Lower lobe of right lung (tissue), 2 donors: Measurements from ENCODE around the gene MRPL11. TPM values are rescaled to one million over a fixed set of nuclear protein-coding genes. Genes with fewer than 3 reads are reported as not detected.

ENCODE experiments used
- ATAC-seq, 2 donors: fragments of 200-7000 bp; cut with Tn5 transposase; one replicate each; pipeline ENCODE4 v1.9.1; 2020 to 2022; ENCODE audit warnings: mild to moderate bottlenecking in 2 of 2, moderate library complexity in 2 of 2
- DNase-seq: peaks from one replicate; pipeline ENCODE4 v3.0.0-alpha.2; 2020
- H3K27ac ChIP-seq: fragments of 200-600 bp; one replicate; pipeline ENCODE4 v1.8.0; 2022
- H3K27me3 ChIP-seq: fragments of 200-600 bp; one replicate; pipeline ENCODE4 v1.8.0; 2022; ENCODE audit warnings: low read depth
- H3K36me3 ChIP-seq: fragments of 200-600 bp; one replicate; pipeline ENCODE4 v1.8.0; 2022; ENCODE audit warnings: mild to moderate bottlenecking
- H3K4me1 ChIP-seq: fragments of 200-600 bp; one replicate; pipeline ENCODE4 v1.8.0; 2022
- H3K4me3 ChIP-seq: fragments of 200-600 bp; one replicate; pipeline ENCODE4 v1.8.0; 2022; ENCODE audit warnings: mild to moderate bottlenecking
- H3K9me3 ChIP-seq: fragments of 200-600 bp; one replicate; pipeline ENCODE4 v1.8.0; 2022
- intact Hi-C: fragments of 100-400 bp; cut with DNase I; formaldehyde crosslinking; loops from one replicate; pipeline ENCODE4 v1.11.0; 2022
- total RNA-seq: library from RNA; stranded (reverse); fragmentation: NEBNext Ultra II Directional; extraction: Animal tissue kit (Norgen Biotek cat#: 25700); gene quantifications from one replicate; pipeline ENCODE4 v1.2.1, GENCODE V29; 2021
- TF ChIP-seq, protein P1 (sequence below): fragments of 200-600 bp; IDR thresholded peaks from one replicate; pipeline ENCODE4 v1.8.0; 2022; ENCODE audit warnings: antibody characterized with exemption, mild to moderate bottlenecking
- donor health status: DM: no; HTN: yes; CAD: no; lungs with severe emphysema.

MRPL11 gene
- total RNA-seq, 1 donor from 2014 or later = 32.7 TPM

DNA sequence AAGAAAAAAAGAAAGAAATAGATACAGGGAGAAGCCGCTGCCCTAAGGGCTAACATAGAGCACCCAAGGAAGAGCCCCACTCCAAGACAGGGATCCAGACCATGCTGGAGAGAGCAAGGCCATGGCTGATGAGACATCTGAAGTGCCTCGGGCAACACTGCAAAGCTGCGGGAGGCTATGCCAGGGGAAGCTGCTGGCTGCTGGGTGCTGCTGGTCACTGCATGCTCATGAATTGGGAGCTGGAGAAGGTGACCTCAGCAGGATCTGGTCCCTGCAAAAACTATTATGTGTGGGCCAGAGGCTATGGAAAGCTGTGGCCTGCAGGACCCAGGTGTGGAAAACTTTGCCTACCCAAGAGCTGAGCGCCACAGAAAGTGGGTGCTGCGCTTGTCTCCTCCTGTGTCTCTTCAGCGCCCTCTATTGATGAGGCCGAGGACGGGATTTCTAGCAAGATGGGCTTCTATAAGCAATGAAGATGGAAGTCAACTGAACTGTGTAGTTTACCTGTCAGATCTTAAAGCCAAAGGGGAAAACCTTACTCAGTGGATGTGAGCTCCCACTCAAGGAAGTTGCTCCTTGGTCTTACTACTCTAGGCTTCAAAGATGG is 49.8 kb downstream of the MRPL11 start:
- ATAC-seq = peak; percentile 76 to 84
- intact Hi-C loops = no loop called here

GRCh38 chr11:66386171-66387069 is 52.2 kb downstream of the MRPL11 start:
- Histone ChIP-seq H3K9me3 (no peaks in the 10 kb centered on the region), H3K4me3 (peak overlapping the region; percentile 35), H3K27ac (no peak overlapping the region), H3K4me1 (peaks cover 7% of the 10 kb centered on the region), H3K27me3 (no peaks in the 10 kb centered on the region), H3K36me3 (no peaks in the 10 kb centered on the region)
- intact Hi-C loops = no loop called here
- peak; percentile 90 for DNase-seq
- peak; percentile 82 to 86 for ATAC-seq
- TF ChIP-seq, protein P1, sequence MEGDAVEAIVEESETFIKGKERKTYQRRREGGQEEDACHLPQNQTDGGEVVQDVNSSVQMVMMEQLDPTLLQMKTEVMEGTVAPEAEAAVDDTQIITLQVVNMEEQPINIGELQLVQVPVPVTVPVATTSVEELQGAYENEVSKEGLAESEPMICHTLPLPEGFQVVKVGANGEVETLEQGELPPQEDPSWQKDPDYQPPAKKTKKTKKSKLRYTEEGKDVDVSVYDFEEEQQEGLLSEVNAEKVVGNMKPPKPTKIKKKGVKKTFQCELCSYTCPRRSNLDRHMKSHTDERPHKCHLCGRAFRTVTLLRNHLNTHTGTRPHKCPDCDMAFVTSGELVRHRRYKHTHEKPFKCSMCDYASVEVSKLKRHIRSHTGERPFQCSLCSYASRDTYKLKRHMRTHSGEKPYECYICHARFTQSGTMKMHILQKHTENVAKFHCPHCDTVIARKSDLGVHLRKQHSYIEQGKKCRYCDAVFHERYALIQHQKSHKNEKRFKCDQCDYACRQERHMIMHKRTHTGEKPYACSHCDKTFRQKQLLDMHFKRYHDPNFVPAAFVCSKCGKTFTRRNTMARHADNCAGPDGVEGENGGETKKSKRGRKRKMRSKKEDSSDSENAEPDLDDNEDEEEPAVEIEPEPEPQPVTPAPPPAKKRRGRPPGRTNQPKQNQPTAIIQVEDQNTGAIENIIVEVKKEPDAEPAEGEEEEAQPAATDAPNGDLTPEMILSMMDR = peak; percentile 94

More for the DNA sequence above, 49.8 kb downstream of the MRPL11 start:
- DNase-seq = peak; percentile 78
- Histone ChIP-seq H3K4me3 (no peak overlapping the region), H3K9me3 (no peaks in the 10 kb centered on the region), H3K36me3 (no peaks in the 10 kb centered on the region), H3K27ac (no peak overlapping the region), H3K27me3 (peaks cover 6% of the 10 kb centered on the region), H3K4me1 (peaks cover 7% of the 10 kb centered on the region)
- TF ChIP-seq, protein P1 = peak; percentile 77

Other genes with a start within 250 kb of the MRPL11 start
- gene KLC2, start 181.1 kb downstream of the MRPL11 start, total RNA-seq = 24.3 TPM
- gene RAB1B, start 170.2 kb downstream of the MRPL11 start, total RNA-seq = 138 TPM
- gene CNIH2, start 160.7 kb downstream of the MRPL11 start, total RNA-seq = 0.89 TPM
- gene YIF1A, start 149.7 kb downstream of the MRPL11 start, total RNA-seq = 67.8 TPM
- gene TMEM151A, start 147.0 kb downstream of the MRPL11 start, total RNA-seq = not detected
- gene CD248, start 121.8 kb downstream of the MRPL11 start, total RNA-seq = 28.7 TPM
- gene RIN1, start 102.4 kb downstream of the MRPL11 start, total RNA-seq = 8.2 TPM
- gene BRMS1, start 93.7 kb downstream of the MRPL11 start, total RNA-seq = 37.8 TPM
- 22.6 TPM for gene B4GAT1, start 91.2 kb downstream of the MRPL11 start, total RNA-seq
- 10.6 TPM for gene SLC29A2, start 67.1 kb downstream of the MRPL11 start, total RNA-seq
- not detected for gene NPAS4, start 17.8 kb downstream of the MRPL11 start, total RNA-seq
- gene PELI3, start 28.1 kb upstream of the MRPL11 start, total RNA-seq = 21.4 TPM
- 32.7 TPM for gene DPP3, start 41.6 kb upstream of the MRPL11 start, total RNA-seq
- 41.4 TPM for gene BBS1, start 71.8 kb upstream of the MRPL11 start, total RNA-seq
- gene ZDHHC24, start 107.2 kb upstream of the MRPL11 start, total RNA-seq = 14.9 TPM
- gene ACTN3, start 108.1 kb upstream of the MRPL11 start, total RNA-seq = 0.24 TPM
- gene CTSF, start 129.8 kb upstream of the MRPL11 start, total RNA-seq = 31.2 TPM
- 0.50 TPM for gene CCDC87, start 154.2 kb upstream of the MRPL11 start, total RNA-seq
- gene CCS, start 154.3 kb upstream of the MRPL11 start, total RNA-seq = 40.5 TPM
- 93.4 TPM for gene RBM14, start 177.8 kb upstream of the MRPL11 start, total RNA-seq
- gene RBM4, start 199.9 kb upstream of the MRPL11 start, total RNA-seq = 107 TPM
- gene RBM4B, start 239.0 kb upstream of the MRPL11 start, total RNA-seq = 17.6 TPM